ENCODE results near the gene ADH4. TPM values are rescaled to one million over a fixed set of nuclear protein-coding genes. Genes with fewer than 3 reads are reported as not detected.

The ADH4 gene
- total and polyA plus RNA-seq, 2 of the 4 experiments (the other 2 are of a cell fraction) = not detected

GRCh38 chr4:99166544-99166943, 22.4 kb upstream of the ADH4 start:
- dilution Hi-C loops (cut with HindIII; ENCODE audit: low sequenced_read_pairs, unreplicated experiment) (no loop called here), intact Hi-C loops (cut with micrococcal nuclease) (no loop called here), in situ Hi-C loops (cut with MboI; ENCODE audit: low sequenced_read_pairs) (no loop called here)
- no peaks in the 10 kb centered on the region for H3K36me3 ChIP-seq (ENCODE audit: control insufficient read depth, insufficient read depth, low read length)
- no peaks in the 10 kb centered on the region for H3K27me3 ChIP-seq (ENCODE audit: control insufficient read depth, insufficient read depth, low read length)
- H3K79me1 ChIP-seq (ENCODE audit: low read depth in 1 of 2, low read length in 2 of 2) = no peaks in the 10 kb centered on the region
- H3K27ac ChIP-seq (ENCODE audit: insufficient read depth, low read length) = no peak overlapping the region
- no peak overlapping the region for H3K4ac ChIP-seq (ENCODE audit: low read depth, low read length)
- H3K9me1 ChIP-seq (ENCODE audit: insufficient read depth, low read length) = peaks cover under 1% of the 10 kb centered on the region; the same call in 1 of the 2 replicates
- no peak overlapping the region for H3K18ac ChIP-seq (ENCODE audit: low read depth, low read length)
- no peaks in the 10 kb centered on the region for H4K20me1 ChIP-seq (ENCODE audit: insufficient read depth, low read length)
- no CpG with 5 or more reads among the region's 2 CpGs for WGBS, 2 experiments (ENCODE audit: extremely low coverage in 2 of 2, insufficient read length in 1 of 2)
- H2AK5ac ChIP-seq (ENCODE audit: low read depth, low read length) = no peak overlapping the region
- H4K5ac ChIP-seq (ENCODE audit: low read depth, low read length) = no peak overlapping the region
- H2AFZ ChIP-seq (replicated peaks; ENCODE audit: low read length, poor library complexity) = no peak overlapping the region
- no peaks in the 10 kb centered on the region for H3K4me1 ChIP-seq (ENCODE audit: control insufficient read depth, insufficient read depth, low read length)
- H3K9me3 ChIP-seq (ENCODE audit: control insufficient read depth, insufficient read depth, low read length) = no peaks in the 10 kb centered on the region
- H3K56ac ChIP-seq (ENCODE audit: extremely low read depth, insufficient read depth, low read length) = no peak overlapping the region
- no peak overlapping the region for H3K4me2 ChIP-seq (ENCODE audit: low read depth, low read length)
- no peak overlapping the region for H2BK20ac ChIP-seq (ENCODE audit: low read depth, low read length)
- BruUV-seq (replicated peaks) = no TSS peak
- no peak overlapping the region for H3K14ac ChIP-seq (replicated peaks; ENCODE audit: low read depth, low read length)
- no peak overlapping the region for H4K91ac ChIP-seq (ENCODE audit: insufficient read depth, low read depth, low read length)
- no peak for TF ChIP-seq NFE2L2 (IDR thresholded peaks at IDR 0.05; ENCODE audit: low read depth, low read length)
- no peak for TF ChIP-seq MAZ (IDR thresholded peaks at IDR 0.05; ENCODE audit: borderline replicate concordance, low read depth, low read length)
- no peak for TF ChIP-seq RAD21 (IDR thresholded peaks at IDR 0.05; ENCODE audit: low read length)
- no peak for TF ChIP-seq CTCF (conservative IDR thresholded peaks at IDR 0.05; ENCODE audit: low read depth, low read length)
- no peak for TF ChIP-seq RCOR1 (IDR thresholded peaks at IDR 0.05; ENCODE audit: insufficient replicate concordance, low read length)
- TF ChIP-seq USF2 (IDR thresholded peaks at IDR 0.05; ENCODE audit: low read depth, low read length) = no peak
- no peak for TF ChIP-seq BHLHE40 (IDR thresholded peaks at IDR 0.05; ENCODE audit: low read depth, low read length)
- no peak for TF ChIP-seq MAFK (IDR thresholded peaks at IDR 0.05; ENCODE audit: low read depth, low read length)
- TF ChIP-seq CHD1 (IDR thresholded peaks at IDR 0.05; ENCODE audit: low read depth, low read length) = no peak
- TF ChIP-seq SMC3 (IDR thresholded peaks at IDR 0.05; ENCODE audit: low read depth, low read length) = no peak
- no peak for TF ChIP-seq POLR2A (IDR thresholded peaks at IDR 0.05; ENCODE audit: low read depth, low read length)
- TF ChIP-seq CEBPB (IDR thresholded peaks at IDR 0.05; ENCODE audit: low read depth, low read length) = no peak
- no peak for TF ChIP-seq ELK1 (IDR thresholded peaks at IDR 0.05; ENCODE audit: borderline replicate concordance, low read depth, low read length)
- no peak for TF ChIP-seq FOS (IDR thresholded peaks at IDR 0.05; ENCODE audit: low read depth, low read length)
- no peak for TF ChIP-seq MXI1 (IDR thresholded peaks at IDR 0.05; ENCODE audit: borderline replicate concordance, low read depth, low read length)
- TF ChIP-seq RFX5 (IDR thresholded peaks at IDR 0.05; ENCODE audit: low read depth, low read length) = no peak
- no peak overlapping the region for H3K23ac ChIP-seq (ENCODE audit: low read depth, low read length)
- H2BK120ac ChIP-seq (ENCODE audit: low read depth, low read length) = no peak overlapping the region
- H4K8ac ChIP-seq (ENCODE audit: low read depth in 2 of 2, low read length in 2 of 2) = no peak overlapping the region
- no peak overlapping the region for H3K4me3 ChIP-seq (ENCODE audit: insufficient read depth, low read depth, low read length)
- H2AK9ac ChIP-seq (replicated peaks; ENCODE audit: low read depth, low read length, poor library complexity) = no peak overlapping the region
- DNase-seq (no peak), ATAC-seq (ENCODE audit: low read depth) (no peak)
- no peak overlapping the region for H3K9ac ChIP-seq (ENCODE audit: low read depth, low read length)
- no peak overlapping the region for H2BK5ac ChIP-seq (ENCODE audit: low read depth, low read length, poor library complexity, severe bottlenecking)
- ChIA-PET CTCF (no interaction called here), POLR2A (ENCODE audit: unreplicated experiment) (interaction anchor here (0.7 kb wide), 1 partner anchor 23 kb away, joined by 3 read pairs; no protein-coding TSS in a partner anchor)
- H2BK15ac ChIP-seq (ENCODE audit: low read depth, low read length) = no peak overlapping the region

All from IMR-90 (cell line).